Natural killer cell (primary cell): Measurements from ENCODE around the gene CERS6. TPM values are rescaled to one million over a fixed set of nuclear protein-coding genes. Genes with fewer than 3 reads are reported as not detected.
"Not testable (repeated sequence)": the region's sequence is repeated elsewhere in the genome, so short reads cannot be mapped to it uniquely, and the experiment has no call there.

Source experiments
- ATAC-seq, 3 donors: fragments of 150-1000 bp in 2 of 3; fragments of 200-7000 bp in 1 of 3; cut with Tn5 transposase; 1 replicate in 1 of 3; 2 replicates in 2 of 3; pipeline ENCODE4 v1.10.0; 2021; ENCODE audit warnings: mild to moderate bottlenecking in 2 of 3, moderate library complexity in 2 of 3
- DNase-seq, 2 donors: peaks; one replicate each; pipeline versions ENCODE4 v3.0.0 to v3.0.0-alpha.2; 2013 to 2021; ENCODE audit warnings: mixed read lengths in 1 of 2
- H3K27ac ChIP-seq: one replicate; pipeline ENCODE4 v1.5.1; 2013; ENCODE audit warnings: mild to moderate bottlenecking, low read length
- H3K27me3 ChIP-seq: one replicate; pipeline ENCODE4 v1.6.1; 2013; ENCODE audit warnings: low read length; ENCODE audit not compliant: control insufficient read depth, insufficient read depth
- H3K36me3 ChIP-seq: one replicate; pipeline ENCODE4 v1.6.1; 2013; ENCODE audit warnings: low read length; ENCODE audit not compliant: control insufficient read depth, insufficient read depth
- H3K4me1 ChIP-seq: one replicate; pipeline ENCODE4 v1.6.1; 2013; ENCODE audit warnings: low read length; ENCODE audit not compliant: control insufficient read depth, insufficient read depth
- H3K4me3 ChIP-seq: one replicate; pipeline ENCODE4 v1.5.1; 2013; ENCODE audit warnings: low read length
- H3K9me3 ChIP-seq: one replicate; pipeline ENCODE4 v1.6.1; 2013; ENCODE audit warnings: low read length; ENCODE audit not compliant: control insufficient read depth, insufficient read depth
- H3K27ac Mint-ChIP-seq, 2 donors: one replicate each; pipeline ENCODE4 v1.8.0; 2022; ENCODE audit warnings: mild to moderate bottlenecking in 2 of 2, mixed read lengths in 2 of 2, moderate library complexity in 1 of 2
- H3K27me3 Mint-ChIP-seq, 2 donors: one replicate each; pipeline ENCODE4 v1.8.0; 2022; ENCODE audit warnings: low read depth in 2 of 2, mixed read lengths in 2 of 2
- H3K36me3 Mint-ChIP-seq: one replicate; pipeline ENCODE4 v1.8.0; 2022; ENCODE audit warnings: mixed read lengths
- H3K4me1 Mint-ChIP-seq, 2 donors: one replicate each; pipeline ENCODE4 v1.8.0; 2022; ENCODE audit warnings: mixed read lengths in 2 of 2
- H3K4me3 Mint-ChIP-seq: one replicate; pipeline ENCODE4 v1.8.0; 2022; ENCODE audit warnings: mild to moderate bottlenecking, moderate library complexity, mixed read lengths
- H3K9me3 Mint-ChIP-seq, 2 donors: one replicate each; pipeline ENCODE4 v1.8.0; 2022; ENCODE audit warnings: mixed read lengths in 2 of 2
- CTCF ChIP-seq: fragments of 200-600 bp; IDR thresholded peaks from one replicate; pipeline ENCODE4 v1.8.0; 2022; ENCODE audit warnings: antibody characterized with exemption
- WGBS: methylation state at CpG from one replicate; pipeline ENCODE4 v1.1.7; 2013; ENCODE audit warnings: missing lambda C conversion rate; ENCODE audit not compliant: insufficient coverage; 5-methylcytosine and 5-hydroxymethylcytosine counted together
- intact Hi-C: fragments of 100-400 bp; cut with micrococcal nuclease; formaldehyde crosslinking; loops from one replicate; pipeline ENCODE4 v1.14.2; 2022
- total RNA-seq, 4 donors: library from RNA; stranded (reverse); fragments of 120-200 nt in 1 of 4; gene quantifications; one replicate each; pipeline versions ENCODE4 v1.2.3 to v1.2.4, GENCODE V29; 2013 to 2022

The CERS6 gene
- total RNA-seq, 3 donors from 2014 or later (not counting 1 experiment from before 2014, with no cell fraction given), result 9.1 to 13.5 (median 11.8) TPM

- no peak for TF ChIP-seq CTCF
- Mint-ChIP-seq H3K9me3 (no peaks in the 10 kb centered on the region), H3K27me3 (no peaks in the 10 kb centered on the region), H3K4me1 (peaks cover 6 to 11% of the 10 kb centered on the region in 2 donors), H3K27ac (no peak overlapping the region), H3K36me3 (no peaks in the 10 kb centered on the region), H3K4me3 (no peak overlapping the region)
- ATAC-seq (no peak), DNase-seq (no peak)
- Histone ChIP-seq H3K36me3 (no peaks in the 10 kb centered on the region), H3K4me3 (no peak overlapping the region), H3K27me3 (no peaks in the 10 kb centered on the region), H3K9me3 (no peaks in the 10 kb centered on the region), H3K4me1 (no peaks in the 10 kb centered on the region), H3K27ac (no peak overlapping the region)
- WGBS, result 93% methylated on average over 3 of the region's 3 CpGs
- intact Hi-C loops, result no loop called here
Observed at GRCh38 chr2:168661863-168662256, 205.8 kb downstream of the CERS6 start.

GRCh38 chr2:168662651-168663208 lies 206.7 kb downstream of the CERS6 start:
- no peak overlapping the region for H3K4me3 Mint-ChIP-seq
- H3K9me3 Mint-ChIP-seq, result no peaks in the 10 kb centered on the region
- Histone ChIP-seq H3K36me3 (no peaks in the 10 kb centered on the region), H3K4me3 (no peak overlapping the region), H3K4me1 (peaks cover 3% of the 10 kb centered on the region), H3K27ac (no peak overlapping the region), H3K27me3 (no peaks in the 10 kb centered on the region), H3K9me3 (no peaks in the 10 kb centered on the region)
- DNase-seq (no peak), ATAC-seq (no peak)
- no peaks in the 10 kb centered on the region for H3K36me3 Mint-ChIP-seq
- intact Hi-C loops, result no loop called here
- WGBS, result 95% methylated on average over 7 of the region's 7 CpGs
- no peaks in the 10 kb centered on the region for H3K27me3 Mint-ChIP-seq
- H3K4me1 Mint-ChIP-seq, result peaks cover 12 to 17% of the 10 kb centered on the region in 2 donors
- H3K27ac Mint-ChIP-seq, result no peak overlapping the region
- no peak for TF ChIP-seq CTCF

- WGBS, result 94% methylated on average over 2 of the region's 3 CpGs
- H3K9me3 ChIP-seq, result no peaks in the 10 kb centered on the region
- H3K4me1 ChIP-seq, result peaks cover 3% of the 10 kb centered on the region
- intact Hi-C loops, result no loop called here
- H3K36me3 Mint-ChIP-seq, result no peaks in the 10 kb centered on the region
- no peak for DNase-seq
- H3K4me3 Mint-ChIP-seq, result no peak overlapping the region
- no peak for TF ChIP-seq CTCF
- no peaks in the 10 kb centered on the region for H3K27me3 Mint-ChIP-seq
- no peak overlapping the region for H3K27ac Mint-ChIP-seq
- H3K27me3 ChIP-seq, result no peaks in the 10 kb centered on the region
- no peak for ATAC-seq
- H3K36me3 ChIP-seq, result no peaks in the 10 kb centered on the region
- H3K9me3 Mint-ChIP-seq, result no peaks in the 10 kb centered on the region
- H3K4me3 ChIP-seq, result no peak overlapping the region
- H3K27ac ChIP-seq, result no peak overlapping the region
- peaks cover 15 to 17% of the 10 kb centered on the region in 2 donors for H3K4me1 Mint-ChIP-seq
Observed at GRCh38 chr2:168663993-168664392, 207.9 kb downstream of the CERS6 start.

GRCh38 chr2:168664715-168665114 lies 208.6 kb downstream of the CERS6 start:
- H3K9me3 Mint-ChIP-seq, H3K4me3 ChIP-seq, H3K4me1 ChIP-seq, H3K27me3 ChIP-seq, H3K36me3 Mint-ChIP-seq, H3K27ac Mint-ChIP-seq, H3K27me3 Mint-ChIP-seq, intact Hi-C loops, H3K36me3 ChIP-seq, DNase-seq, H3K9me3 ChIP-seq, H3K27ac ChIP-seq, ATAC-seq, H3K4me3 Mint-ChIP-seq: not testable (repeated sequence)
- WGBS, result 94% methylated on average over 3 of the region's 3 CpGs
- peaks cover 15 to 17% of the 10 kb centered on the region in 2 donors for H3K4me1 Mint-ChIP-seq
